Measurements from ENCODE around the gene SERF2. TPM values are rescaled to one million over a fixed set of nuclear protein-coding genes. Genes with fewer than 3 reads are reported as not detected.

SERF2 gene
- total and polyA plus RNA-seq, 2 of the 13 experiments (the other 11 are each of a cell fraction or from before 2014, with no cell fraction given), result 811 to 1,257 TPM

GRCh38 chr15:43792761-43793476 is 799 bp downstream of the SERF2 start:
- 1% methylated on average over 23 of the region's 33 CpGs for WGBS (ENCODE audit: low lambda C conversion rate)
- peak overlapping the region; percentile 96 for H3K4me2 ChIP-seq (ENCODE audit: low read depth, low read length)
- peaks cover 45% of the 10 kb centered on the region for H3K4me1 ChIP-seq (ENCODE audit: insufficient read depth, low read length)
- ChIA-PET POLR2A (interaction anchor here (0.7 to 2.0 kb wide), 5 partner anchors 7 to 32 kb away, joined by 3 to 8 read pairs (median 5); partner anchors contain the start of genes ELL3, HYPK, MFAP1 and SERINC4), CTCF (ENCODE audit: low intra/inter-chr PET ratio, low total read pairs) (no interaction called here)
- BruUV-seq (replicated peaks), result no TSS peak
- peak; percentile 4; the same call in 2 of the 3 replicates for ATAC-seq
- H3K36me3 ChIP-seq (replicated peaks in 1 of 2; ENCODE audit: control insufficient read depth in 1 of 2, insufficient read depth in 2 of 2, low read length in 2 of 2), result peaks cover 8 to 35% of the 10 kb centered on the region in 2 experiments
- in situ Hi-C loops (cut with HindIII; ENCODE audit: extremely low pct_ligation_motif_present, low pct_unique_long_range_greater_than_20kb), result no loop called here
- H2AFZ ChIP-seq (ENCODE audit: low read length), result no peak overlapping the region
- peak overlapping the region; percentile 98 for H3K27ac ChIP-seq (ENCODE audit: extremely low read length, insufficient read depth, low read length)
- DNase-seq (ENCODE audit: low spot score), result no peak
- H3K27me3 ChIP-seq (ENCODE audit: control insufficient read depth in 1 of 2, insufficient read depth in 2 of 2, low read length in 2 of 2), result no peaks in the 10 kb centered on the region; a peak in 1 of 5 replicates
- H3K4me3 ChIP-seq (replicated peaks in 1 of 3; ENCODE audit: insufficient read depth in 1 of 3, low read depth in 2 of 3, low read length in 3 of 3), result peak overlapping the region; percentile 98 to 100 (median 99)
- no peak for FAIRE-seq
- H3K9me3 ChIP-seq (ENCODE audit: low read length), result no peaks in the 10 kb centered on the region
- H3K79me2 ChIP-seq (ENCODE audit: insufficient read depth, low read length), result peaks cover 26% of the 10 kb centered on the region
- peak overlapping the region; percentile 100 for H3K9ac ChIP-seq (ENCODE audit: insufficient read depth, low read depth, low read length)
- intact Hi-C loops (cut with micrococcal nuclease; ENCODE audit: unreplicated experiment), result no loop called here
- peaks cover 28% of the 10 kb centered on the region for H4K20me1 ChIP-seq (ENCODE audit: insufficient read depth, low read length)
- TF ChIP-seq ZNF367 (CRISPR knock-in tag; IDR thresholded peaks at IDR 0.05; ENCODE audit: borderline replicate concordance), result no peak
- TF ChIP-seq LRRFIP1 (CRISPR knock-in tag; conservative IDR thresholded peaks at IDR 0.05), result no peak
- TF ChIP-seq AKAP8 (CRISPR knock-in tag; IDR thresholded peaks at IDR 0.05), result no peak
- 0 out of 2 replicates have a peak, but pooled peaks have one; percentile 2 for TF ChIP-seq ZNF713 (CRISPR knock-in tag; IDR thresholded peaks at IDR 0.05)
- 0 out of 2 replicates have a peak, but pooled peaks have one; percentile 20 for TF ChIP-seq ZC3H13 (CRISPR knock-in tag; IDR thresholded peaks at IDR 0.05)
- peak; percentile 86 for TF ChIP-seq AGO2 (optimal IDR thresholded peaks at IDR 0.05; ENCODE audit: low read depth, low read length)
- TF ChIP-seq ZNF232 (CRISPR knock-in tag; IDR thresholded peaks at IDR 0.05; ENCODE audit: borderline replicate concordance), result peak; percentile 14; the same call in 1 of the 2 replicates
- TF ChIP-seq, protein P1, sequence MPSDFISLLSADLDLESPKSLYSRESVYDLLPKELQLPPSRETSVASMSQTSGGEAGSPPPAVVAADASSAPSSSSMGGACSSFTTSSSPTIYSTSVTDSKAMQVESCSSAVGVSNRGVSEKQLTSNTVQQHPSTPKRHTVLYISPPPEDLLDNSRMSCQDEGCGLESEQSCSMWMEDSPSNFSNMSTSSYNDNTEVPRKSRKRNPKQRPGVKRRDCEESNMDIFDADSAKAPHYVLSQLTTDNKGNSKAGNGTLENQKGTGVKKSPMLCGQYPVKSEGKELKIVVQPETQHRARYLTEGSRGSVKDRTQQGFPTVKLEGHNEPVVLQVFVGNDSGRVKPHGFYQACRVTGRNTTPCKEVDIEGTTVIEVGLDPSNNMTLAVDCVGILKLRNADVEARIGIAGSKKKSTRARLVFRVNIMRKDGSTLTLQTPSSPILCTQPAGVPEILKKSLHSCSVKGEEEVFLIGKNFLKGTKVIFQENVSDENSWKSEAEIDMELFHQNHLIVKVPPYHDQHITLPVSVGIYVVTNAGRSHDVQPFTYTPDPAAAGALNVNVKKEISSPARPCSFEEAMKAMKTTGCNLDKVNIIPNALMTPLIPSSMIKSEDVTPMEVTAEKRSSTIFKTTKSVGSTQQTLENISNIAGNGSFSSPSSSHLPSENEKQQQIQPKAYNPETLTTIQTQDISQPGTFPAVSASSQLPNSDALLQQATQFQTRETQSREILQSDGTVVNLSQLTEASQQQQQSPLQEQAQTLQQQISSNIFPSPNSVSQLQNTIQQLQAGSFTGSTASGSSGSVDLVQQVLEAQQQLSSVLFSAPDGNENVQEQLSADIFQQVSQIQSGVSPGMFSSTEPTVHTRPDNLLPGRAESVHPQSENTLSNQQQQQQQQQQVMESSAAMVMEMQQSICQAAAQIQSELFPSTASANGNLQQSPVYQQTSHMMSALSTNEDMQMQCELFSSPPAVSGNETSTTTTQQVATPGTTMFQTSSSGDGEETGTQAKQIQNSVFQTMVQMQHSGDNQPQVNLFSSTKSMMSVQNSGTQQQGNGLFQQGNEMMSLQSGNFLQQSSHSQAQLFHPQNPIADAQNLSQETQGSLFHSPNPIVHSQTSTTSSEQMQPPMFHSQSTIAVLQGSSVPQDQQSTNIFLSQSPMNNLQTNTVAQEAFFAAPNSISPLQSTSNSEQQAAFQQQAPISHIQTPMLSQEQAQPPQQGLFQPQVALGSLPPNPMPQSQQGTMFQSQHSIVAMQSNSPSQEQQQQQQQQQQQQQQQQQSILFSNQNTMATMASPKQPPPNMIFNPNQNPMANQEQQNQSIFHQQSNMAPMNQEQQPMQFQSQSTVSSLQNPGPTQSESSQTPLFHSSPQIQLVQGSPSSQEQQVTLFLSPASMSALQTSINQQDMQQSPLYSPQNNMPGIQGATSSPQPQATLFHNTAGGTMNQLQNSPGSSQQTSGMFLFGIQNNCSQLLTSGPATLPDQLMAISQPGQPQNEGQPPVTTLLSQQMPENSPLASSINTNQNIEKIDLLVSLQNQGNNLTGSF (CRISPR knock-in tag; IDR thresholded peaks at IDR 0.05), result no peak
- no peak for TF ChIP-seq BRF2 (CRISPR knock-in tag; IDR thresholded peaks at IDR 0.05)
- TF ChIP-seq PLRG1 (conservative IDR thresholded peaks at IDR 0.05), result no peak
- no peak for TF ChIP-seq REXO4 (CRISPR knock-in tag; IDR thresholded peaks at IDR 0.05; ENCODE audit: borderline replicate concordance)
- TF ChIP-seq ARID2 (CRISPR knock-in tag; IDR thresholded peaks at IDR 0.05; ENCODE audit: borderline replicate concordance), result 0 out of 2 replicates have a peak, but pooled peaks have one; percentile 29
- TF ChIP-seq ZNF768 (CRISPR knock-in tag; IDR thresholded peaks at IDR 0.05), result no peak
- TF ChIP-seq ZBTB42 (CRISPR knock-in tag; IDR thresholded peaks at IDR 0.05), result no peak
- TF ChIP-seq PTBP1 (IDR thresholded peaks at IDR 0.05; ENCODE audit: low read depth, low read length, poor library complexity, severe bottlenecking), result peak; percentile 63

Measured in HepG2 (cell line).